ENCODE data around the gene MPIG6B.
A peak's percentile ranks its signal among the peaks of the same experiment; 100 is the strongest.

The MPIG6B gene

GRCh38 chr6:31737991-31738979, 15.1 kb downstream of the MPIG6B start:
- DNase-seq (ENCODE audit: low read depth), result peak; percentile 50

GRCh38 chr6:31739639-31740396, 16.6 kb downstream of the MPIG6B start, which contains the start of gene MSH5:
Gene MSH5 (plus strand): TSS chr6:31740005. CDS start chr6:31740467, 462 bp downstream.
- peak; percentile 97 for DNase-seq (ENCODE audit: low read depth)

- no peak for DNase-seq (ENCODE audit: low read depth)
Observed at GRCh38 chr6:31740397-31741223, 17.4 kb downstream of the MPIG6B start.

- no peak for DNase-seq (ENCODE audit: low read depth)
Observed at GRCh38 chr6:31741815-31742214, 18.6 kb downstream of the MPIG6B start.

GRCh38 chr6:31742894-31743293, 19.7 kb downstream of the MPIG6B start:
- no peak for DNase-seq (ENCODE audit: low read depth)

GRCh38 chr6:31744422-31744821, 21.2 kb downstream of the MPIG6B start:
- no peak for DNase-seq (ENCODE audit: low read depth)

- DNase-seq (ENCODE audit: low read depth), result no peak
Observed at GRCh38 chr6:31749301-31750036, 26.3 kb downstream of the MPIG6B start.

GRCh38 chr6:31750411-31751022, 27.3 kb downstream of the MPIG6B start:
- DNase-seq (ENCODE audit: low read depth), result no peak

GRCh38 chr6:31752739-31753319, 29.7 kb downstream of the MPIG6B start:
- no peak for DNase-seq (ENCODE audit: low read depth)

GRCh38 chr6:31758281-31758680, 35.1 kb downstream of the MPIG6B start:
- DNase-seq (ENCODE audit: low read depth), result no peak

GRCh38 chr6:31760790-31761189, 37.6 kb downstream of the MPIG6B start:
- no peak for DNase-seq (ENCODE audit: low read depth)

GRCh38 chr6:31761343-31761742, 38.2 kb downstream of the MPIG6B start:
- DNase-seq (ENCODE audit: low read depth), result no peak

GRCh38 chr6:31762356-31762755, 39.2 kb downstream of the MPIG6B start, which contains the start of gene SAPCD1:
Gene SAPCD1 (plus strand): TSS chr6:31762656. CDS start chr6:31763055, 399 bp downstream.
- no peak for DNase-seq (ENCODE audit: low read depth)

- no peak for DNase-seq (ENCODE audit: low read depth)
Observed at GRCh38 chr6:31762878-31763618, 39.9 kb downstream of the MPIG6B start.

- no peak for DNase-seq (ENCODE audit: low read depth)
Observed at GRCh38 chr6:31763619-31763940, 40.4 kb downstream of the MPIG6B start.

- DNase-seq (ENCODE audit: low read depth), result no peak
Observed at GRCh38 chr6:31764198-31764597, 41.0 kb downstream of the MPIG6B start.

- DNase-seq (ENCODE audit: low read depth), result no peak
Observed at GRCh38 chr6:31765559-31765909, 42.4 kb downstream of the MPIG6B start.

GRCh38 chr6:31765910-31766794, 43.0 kb downstream of the MPIG6B start:
- no peak for DNase-seq (ENCODE audit: low read depth)
